H9 (cell line): Measurements from ENCODE around the gene CASTOR1. TPM values are rescaled to one million over a fixed set of nuclear protein-coding genes. Genes with fewer than 3 reads are reported as not detected.

Experiments used
- DNase-seq: peaks from one replicate; pipeline ENCODE4 v3.0.0-alpha.2; 2017
- H2AFZ ChIP-seq: one replicate; pipeline ENCODE4 v1.6.1; 2013; ENCODE audit warnings: mild to moderate bottlenecking, low read length, control low read depth, moderate library complexity
- H2AK5ac ChIP-seq: 2 replicates; pipeline ENCODE4 v1.6.1; 2013; ENCODE audit warnings: low read length, control low read depth, mixed read lengths; ENCODE audit not compliant: insufficient read length
- H2BK120ac ChIP-seq: one replicate; pipeline ENCODE4 v1.6.1; 2013; ENCODE audit warnings: low read depth, mild to moderate bottlenecking, low read length, control low read depth, inconsistent platforms; ENCODE audit not compliant: poor library complexity, severe bottlenecking
- H2BK12ac ChIP-seq: 2 replicates; pipeline ENCODE4 v1.6.1; 2013; ENCODE audit warnings: low read length, control low read depth, mixed read lengths, low read depth; ENCODE audit not compliant: insufficient read length
- H2BK15ac ChIP-seq: 2 replicates; pipeline ENCODE4 v1.6.1; 2013; ENCODE audit warnings: low read depth, low read length, control low read depth
- H2BK20ac ChIP-seq: one replicate; pipeline ENCODE4 v1.6.1; 2013; ENCODE audit warnings: low read depth, mild to moderate bottlenecking, low read length, control low read depth, inconsistent platforms; ENCODE audit not compliant: poor library complexity, severe bottlenecking
- H2BK5ac ChIP-seq: 2 replicates; pipeline ENCODE4 v1.6.1; 2013; ENCODE audit warnings: low read length, control low read depth, mixed read lengths; ENCODE audit not compliant: insufficient read length
- H3K14ac ChIP-seq: 2 replicates; pipeline ENCODE4 v1.6.1; 2013; ENCODE audit warnings: low read length, control low read depth; ENCODE audit not compliant: insufficient read depth
- H3K18ac ChIP-seq: 2 replicates; pipeline ENCODE4 v1.6.1; 2013; ENCODE audit warnings: low read depth, mild to moderate bottlenecking, mixed read lengths, low read length, control low read depth; ENCODE audit not compliant: insufficient read length
- H3K23ac ChIP-seq: 2 replicates; pipeline ENCODE4 v1.6.1; 2013; ENCODE audit warnings: low read length, control low read depth, mixed read lengths, low read depth; ENCODE audit not compliant: insufficient read length
- H3K23me2 ChIP-seq: 2 replicates; pipeline ENCODE4 v1.6.1; 2013; ENCODE audit warnings: low read depth, mild to moderate bottlenecking, mixed read lengths, low read length, control low read depth; ENCODE audit not compliant: insufficient read length, poor library complexity, severe bottlenecking
- H3K27ac ChIP-seq: 2 replicates; pipeline ENCODE4 v1.5.1; 2013; ENCODE audit warnings: low read length, control low read depth, mixed read lengths, low read depth; ENCODE audit not compliant: insufficient read length
- H3K27me3 ChIP-seq: 2 replicates; pipeline ENCODE4 v1.6.1; 2013; ENCODE audit warnings: low read length, control low read depth, inconsistent platforms; ENCODE audit not compliant: insufficient read depth
- H3K4ac ChIP-seq: 2 replicates; pipeline ENCODE4 v1.6.1; 2013; ENCODE audit warnings: low read depth, mild to moderate bottlenecking, control low read depth, inconsistent platforms, low read length, moderate library complexity
- H3K4me1 ChIP-seq: 2 replicates; pipeline ENCODE4 v1.6.1; 2013; ENCODE audit warnings: low read length, control low read depth, inconsistent platforms; ENCODE audit not compliant: insufficient read depth
- H3K4me2 ChIP-seq: 2 replicates; pipeline ENCODE4 v1.6.1; 2013; ENCODE audit warnings: low read length, control low read depth, mixed read lengths; ENCODE audit not compliant: insufficient read length, insufficient read depth
- H3K56ac ChIP-seq: 2 replicates; pipeline ENCODE4 v1.6.1; 2013; ENCODE audit warnings: low read depth, mild to moderate bottlenecking, mixed read lengths, low read length, control low read depth; ENCODE audit not compliant: insufficient read length
- H3K79me1 ChIP-seq: 2 replicates; pipeline ENCODE4 v1.6.1; 2013; ENCODE audit warnings: low read depth, mild to moderate bottlenecking, moderate library complexity, low read length, control low read depth, inconsistent platforms; ENCODE audit not compliant: insufficient read depth, poor library complexity, severe bottlenecking
- H3K79me2 ChIP-seq: 2 replicates; pipeline ENCODE4 v1.6.1; 2013; ENCODE audit warnings: low read length, control low read depth, inconsistent platforms; ENCODE audit not compliant: insufficient read depth
- H3K9ac ChIP-seq: 2 replicates; pipeline ENCODE4 v1.6.1; 2013; ENCODE audit warnings: low read length, control low read depth, mixed read lengths; ENCODE audit not compliant: insufficient read length; ENCODE audit errors: extremely low read depth
- H3K9me3 ChIP-seq: one replicate; pipeline ENCODE4 v1.6.1; 2013; ENCODE audit warnings: low read depth, low read length, inconsistent platforms; ENCODE audit not compliant: control insufficient read depth
- H3T11ph ChIP-seq: one replicate; pipeline ENCODE4 v1.6.1; 2013; ENCODE audit warnings: mild to moderate bottlenecking, low read length, control low read depth, inconsistent platforms
- H4K20me1 ChIP-seq: one replicate; pipeline ENCODE4 v1.6.1; 2013; ENCODE audit not compliant: control insufficient read depth, insufficient read length, insufficient read depth
- H4K5ac ChIP-seq: 2 replicates; pipeline ENCODE4 v1.6.1; 2013; ENCODE audit warnings: low read depth, mild to moderate bottlenecking, mixed read lengths, low read length, control low read depth; ENCODE audit not compliant: insufficient read length
- H4K8ac ChIP-seq: replicated peaks from 2 replicates; pipeline ENCODE4 v1.6.1; 2013; ENCODE audit warnings: low read length, control low read depth, mixed read lengths, low read depth; ENCODE audit not compliant: insufficient read length
- H4K91ac ChIP-seq: 2 replicates; pipeline ENCODE4 v1.6.1; 2013; ENCODE audit warnings: low read depth, mild to moderate bottlenecking, moderate library complexity, mixed read lengths, low read length, control low read depth; ENCODE audit not compliant: insufficient read length
- H3K27ac Mint-ChIP-seq, 3 experiments: 2 replicates in 2 of 3; 3 replicates in 1 of 3; pipeline ENCODE4 v1.8.0; 2020 to 2021; ENCODE audit warnings: mixed read lengths in 3 of 3, mild to moderate bottlenecking in 1 of 3, moderate library complexity in 1 of 3
- H3K27me3 Mint-ChIP-seq: 2 replicates; pipeline ENCODE4 v1.8.0; 2021; ENCODE audit warnings: low read depth, mild to moderate bottlenecking, moderate library complexity, mixed read lengths
- H3K36me3 Mint-ChIP-seq, 3 experiments: 2 replicates in 2 of 3; 3 replicates in 1 of 3; pipeline ENCODE4 v1.8.0; 2020 to 2021; ENCODE audit warnings: low read depth in 3 of 3, mixed read lengths in 3 of 3; ENCODE audit not compliant: insufficient read depth in 1 of 3
- H3K4me1 Mint-ChIP-seq, 2 experiments: 2 replicates each; pipeline ENCODE4 v1.8.0; 2020; ENCODE audit warnings: mixed read lengths in 2 of 2
- H3K4me3 Mint-ChIP-seq, 2 experiments: 2 replicates in 1 of 2; 3 replicates in 1 of 2; pipeline ENCODE4 v1.8.0; 2020 to 2021; ENCODE audit warnings: mild to moderate bottlenecking in 2 of 2, mixed read lengths in 2 of 2, moderate library complexity in 1 of 2
- H3K9me3 Mint-ChIP-seq, 2 experiments: 2 replicates in 1 of 2; 3 replicates in 1 of 2; pipeline ENCODE4 v1.8.0; 2020; ENCODE audit warnings: mild to moderate bottlenecking in 2 of 2, mixed read lengths in 2 of 2, moderate library complexity in 1 of 2
- CTCF ChIP-seq: fragments of 200-600 bp; sonication (generic); conservative IDR thresholded peaks from 3 replicates; pipeline ENCODE4 v1.8.0; 2021; ENCODE audit warnings: antibody characterized with exemption, mild to moderate bottlenecking
- WGBS: extraction: QIAGEN DNeasy Blood & Tissue Kit; methylation state at CpG from one replicate; pipeline ENCODE4 v1.1.7; 2013; ENCODE audit warnings: missing lambda C conversion rate, low lambda C conversion rate, mixed read lengths; ENCODE audit not compliant: insufficient read length; ENCODE audit errors: extremely low coverage; 5-methylcytosine and 5-hydroxymethylcytosine counted together
- total RNA-seq: library from RNA; stranded (reverse); gene quantifications from 2 replicates; pipeline ENCODE4 v1.2.1, GENCODE V29; 2021

CASTOR1 gene
- total RNA-seq, 1 experiment from 2014 or later, result 8.8 TPM

DNA sequence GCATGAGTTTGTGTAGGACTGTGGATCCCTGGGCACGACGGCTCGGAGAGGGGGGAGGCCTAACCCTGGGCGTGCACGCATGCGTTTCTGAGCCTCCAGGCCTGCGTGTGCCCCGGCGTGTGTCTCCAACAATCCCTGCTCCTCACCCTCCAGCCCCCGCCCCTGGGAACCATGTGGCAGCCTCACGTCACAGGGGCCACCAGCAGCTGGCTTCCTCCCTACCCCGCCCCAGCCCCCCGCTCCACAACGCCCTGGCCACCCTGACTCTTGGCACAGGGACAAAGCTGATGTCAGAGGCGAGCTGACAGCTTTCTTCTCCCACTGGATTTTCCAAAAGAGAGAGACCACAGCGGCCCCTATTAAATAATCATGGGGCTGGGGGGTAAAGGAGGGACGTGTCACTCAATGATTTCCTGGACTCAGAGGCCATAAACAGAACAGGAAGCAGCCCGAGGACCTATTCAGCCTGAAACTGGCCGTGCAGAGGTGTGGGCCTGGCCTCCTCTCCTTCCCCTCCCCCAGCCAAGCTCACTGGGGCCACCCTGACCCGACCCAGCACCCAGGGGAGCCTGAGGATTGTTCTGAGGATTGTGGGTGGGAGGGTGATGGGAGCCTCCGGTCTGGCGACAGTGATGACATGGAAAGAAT, 36.0 kb downstream of the CASTOR1 start:
- Histone ChIP-seq H3K9ac (no peak overlapping the region), H4K20me1 (no peaks in the 10 kb centered on the region), H3K23me2 (no peaks in the 10 kb centered on the region), H3K9me3 (no peaks in the 10 kb centered on the region), H4K5ac (no peak overlapping the region), H3K79me1 (no peaks in the 10 kb centered on the region), H3K79me2 (no peaks in the 10 kb centered on the region), H3K18ac (no peak overlapping the region), H2AFZ (no peak overlapping the region), H3K4me1 (peaks cover 3% of the 10 kb centered on the region; the same call in 1 of the 2 replicates), H3T11ph (no peak overlapping the region), H2BK5ac (no peak overlapping the region), H3K27ac (no peak overlapping the region), H3K23ac (no peak overlapping the region), H2BK15ac (no peak overlapping the region), H2BK120ac (no peak overlapping the region), H4K8ac (no peak overlapping the region), H3K56ac (no peak overlapping the region), H2AK5ac (no peak overlapping the region), H3K4me2 (no peak overlapping the region), H3K27me3 (no peaks in the 10 kb centered on the region), H2BK20ac (no peak overlapping the region), H4K91ac (no peak overlapping the region), H3K4ac (no peak overlapping the region), H2BK12ac (no peak overlapping the region), H3K14ac (no peak overlapping the region; the same call in 1 of the 2 replicates)
- TF ChIP-seq CTCF, result no peak
- no peak overlapping the region; a peak in 1 of 5 replicates for H3K4me3 Mint-ChIP-seq
- no peaks in the 10 kb centered on the region for H3K36me3 Mint-ChIP-seq
- peak overlapping the region in 1 of 3 experiments; percentile 2; a peak in 1 of 7 replicates for H3K27ac Mint-ChIP-seq
- peaks cover 7% of the 10 kb centered on the region for H3K27me3 Mint-ChIP-seq
- H3K4me1 Mint-ChIP-seq, result peaks cover 21 to 33% of the 10 kb centered on the region in 2 experiments
- no peaks in the 10 kb centered on the region; a peak in 1 of 5 replicates for H3K9me3 Mint-ChIP-seq
- WGBS, result no CpG with 5 or more reads among the region's 22 CpGs
- no peak for DNase-seq
